ENCODE measurements around the gene SLC38A2. TPM values are rescaled to one million over a fixed set of nuclear protein-coding genes. Genes with fewer than 3 reads are reported as not detected.

The SLC38A2 gene
- total and polyA plus RNA-seq, 2 of the 4 experiments (the other 2 are of a cell fraction) = 313 to 881 TPM

DNA sequence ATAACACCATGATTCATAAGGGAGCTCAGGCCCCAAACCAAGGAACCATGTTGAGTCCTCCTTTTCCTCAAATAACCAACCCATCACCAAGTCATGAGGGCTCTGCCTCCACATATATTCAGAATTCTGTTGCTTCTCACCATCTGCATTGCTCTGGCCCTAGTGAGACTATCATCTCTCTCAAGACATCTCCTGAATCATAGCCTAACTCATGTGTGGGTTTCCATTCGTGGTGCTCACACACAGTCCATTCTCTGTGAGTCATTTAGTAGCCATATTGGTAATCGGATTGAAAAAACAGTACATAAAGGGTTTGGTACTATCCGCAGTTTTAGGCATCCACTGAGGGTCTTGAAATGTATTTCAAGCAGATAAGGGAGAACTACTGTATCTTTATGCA is 5.1 kb upstream of the SLC38A2 start:
- Histone ChIP-seq H3K4me1 (ENCODE audit: control insufficient read depth, insufficient read depth, low read length) (peaks cover 10% of the 10 kb centered on the region), H3K27me3 (ENCODE audit: control insufficient read depth, insufficient read depth, low read length) (no peaks in the 10 kb centered on the region), H3K14ac (replicated peaks; ENCODE audit: low read depth, low read length) (peak overlapping the region; percentile 29), H3K9me3 (ENCODE audit: control insufficient read depth, insufficient read depth, low read length) (no peaks in the 10 kb centered on the region), H2BK120ac (ENCODE audit: low read depth, low read length) (peak overlapping the region; percentile 38; the same call in 1 of the 2 replicates), H2BK20ac (ENCODE audit: low read depth, low read length) (peak overlapping the region; percentile 35; the same call in 1 of the 2 replicates), H3K4me2 (ENCODE audit: low read depth, low read length) (no peak overlapping the region), H3K79me1 (ENCODE audit: low read depth in 1 of 2, low read length in 2 of 2) (peaks cover 24 to 62% of the 10 kb centered on the region in 2 experiments), H4K5ac (ENCODE audit: low read depth, low read length) (peak overlapping the region; percentile 66; the same call in 1 of the 2 replicates), H3K36me3 (ENCODE audit: control insufficient read depth, insufficient read depth, low read length) (no peaks in the 10 kb centered on the region), H3K9ac (ENCODE audit: low read depth, low read length) (no peak overlapping the region), H3K4ac (ENCODE audit: low read depth, low read length) (peak overlapping the region; percentile 14), H3K9me1 (ENCODE audit: insufficient read depth, low read length) (peaks cover 10% of the 10 kb centered on the region), H3K23ac (ENCODE audit: low read depth, low read length) (no peak overlapping the region), H4K91ac (ENCODE audit: insufficient read depth, low read depth, low read length) (peak overlapping the region; percentile 44; the same call in 1 of the 2 replicates), H2AFZ (replicated peaks; ENCODE audit: low read length, poor library complexity) (no peak overlapping the region), H3K27ac (ENCODE audit: insufficient read depth, low read length) (no peak overlapping the region), H3K18ac (ENCODE audit: low read depth, low read length) (peak overlapping the region; percentile 38; the same call in 1 of the 2 replicates), H2BK5ac (ENCODE audit: low read depth, low read length, poor library complexity, severe bottlenecking) (peak overlapping the region; percentile 49), H4K8ac (ENCODE audit: low read depth in 2 of 2, low read length in 2 of 2) (peak overlapping the region in 1 of 2 experiments; percentile 2; a peak in 1 of 4 replicates), H3K4me3 (ENCODE audit: insufficient read depth, low read depth, low read length) (no peak overlapping the region), H4K20me1 (ENCODE audit: insufficient read depth, low read length) (no peaks in the 10 kb centered on the region; the same call in 1 of the 2 replicates), H2AK9ac (replicated peaks; ENCODE audit: low read depth, low read length, poor library complexity) (no peak overlapping the region), H2BK15ac (ENCODE audit: low read depth, low read length) (peak overlapping the region; percentile 43; the same call in 2 of the 3 replicates), H3K56ac (ENCODE audit: extremely low read depth, insufficient read depth, low read length) (no peak overlapping the region), H2AK5ac (ENCODE audit: low read depth, low read length) (peak overlapping the region; percentile 22)
- POLR2A ChIA-PET (ENCODE audit: unreplicated experiment) = no interaction called here
- no TSS peak for BruUV-seq (replicated peaks)
- intact Hi-C loops (cut with micrococcal nuclease) = no loop called here
- dilution Hi-C loops (cut with HindIII; ENCODE audit: low sequenced_read_pairs, unreplicated experiment) = no loop called here
- WGBS, 2 experiments (ENCODE audit: extremely low coverage in 2 of 2, insufficient read length in 1 of 2) = no CpG with 5 or more reads among the region's 3 CpGs
- DNase-seq (peak; percentile 72), ATAC-seq (ENCODE audit: low read depth) (no peak)
- TF ChIP-seq FOS (IDR thresholded peaks at IDR 0.05; ENCODE audit: low read depth, low read length) (0 out of 2 replicates have a peak, but pooled peaks have one; percentile 24), RCOR1 (IDR thresholded peaks at IDR 0.05; ENCODE audit: insufficient replicate concordance, low read length) (no peak)
- in situ Hi-C loops (cut with MboI; ENCODE audit: low sequenced_read_pairs) = loop anchor here (10.0 kb wide), 1 partner anchor 177 kb away; no protein-coding TSS in a partner anchor
- CTCF ChIA-PET = no interaction called here

All from IMR-90 (cell line).